HG03354 (cell line): ENCODE results near the gene GGT6.
"Not testable (repeated sequence)": the region's sequence is repeated elsewhere in the genome, so short reads cannot be mapped to it uniquely, and the experiment has no call there.

ENCODE experiments used
- ATAC-seq: cut with Tn5 transposase; IDR thresholded peaks from one replicate; pipeline ENCODE4 v1.9.1; 2021; ENCODE audit warnings: mild to moderate bottlenecking; ENCODE audit not compliant: unreplicated experiment, poor library complexity, severe bottlenecking

Gene GGT6

DNA sequence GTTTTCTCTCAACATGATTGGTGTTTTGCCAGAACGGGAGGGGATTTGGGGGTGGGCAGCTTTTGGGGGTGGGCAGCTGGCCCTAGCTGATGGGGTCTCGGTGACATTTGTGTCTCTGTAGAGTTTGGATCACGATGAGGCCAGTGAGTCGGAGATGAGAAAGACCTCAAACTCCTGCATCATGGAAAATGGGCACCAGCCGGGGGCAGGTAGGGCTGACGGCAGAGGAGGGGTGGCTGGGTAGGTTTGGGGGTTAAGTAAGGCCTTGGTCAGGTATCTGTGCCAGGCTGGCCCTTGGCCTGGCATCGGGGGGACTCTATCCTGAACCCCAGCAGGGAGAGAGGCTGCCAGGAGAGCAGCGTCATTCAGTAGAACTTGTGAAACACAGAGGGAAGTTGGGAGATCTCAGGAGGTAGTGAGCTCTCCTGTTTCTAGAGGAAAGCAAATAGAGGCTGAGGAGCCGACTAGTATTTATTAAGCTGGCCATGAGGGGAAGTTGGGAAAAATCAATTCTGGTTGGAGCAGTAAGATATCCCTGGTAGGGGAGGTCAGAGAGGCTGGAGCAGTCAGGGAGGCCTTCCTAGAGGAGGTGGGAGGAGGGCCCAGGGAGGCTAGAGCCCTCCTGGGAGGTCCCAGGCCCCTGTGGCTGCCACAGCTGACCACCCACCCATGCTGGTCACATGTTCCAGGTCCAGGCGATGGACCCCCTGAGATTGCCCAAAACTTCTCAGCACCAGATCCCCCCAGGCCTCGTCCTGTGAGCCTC lies 32.0 kb upstream of the GGT6 start:
- ATAC-seq, result no peak

DNA sequence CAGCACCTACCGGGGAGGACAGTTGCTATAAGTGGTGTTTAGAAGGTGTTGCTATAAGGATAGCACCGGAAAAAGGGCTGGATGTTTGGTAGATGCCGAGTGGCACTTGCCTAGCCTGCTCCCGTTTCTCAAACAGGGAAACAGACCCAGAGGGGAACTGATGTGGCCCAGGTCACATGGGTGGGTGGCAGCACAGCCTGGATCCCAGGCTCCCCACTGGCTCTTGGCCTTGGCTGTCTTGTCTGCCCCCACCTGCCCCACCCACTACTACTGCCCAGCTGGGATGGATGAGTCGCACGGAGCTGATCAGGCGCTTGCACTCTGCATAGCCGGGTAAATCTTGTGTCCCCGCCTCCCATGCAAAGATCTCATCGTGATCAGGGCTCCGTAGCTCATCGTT lies 31.2 kb upstream of the GGT6 start:
- no peak for ATAC-seq

DNA sequence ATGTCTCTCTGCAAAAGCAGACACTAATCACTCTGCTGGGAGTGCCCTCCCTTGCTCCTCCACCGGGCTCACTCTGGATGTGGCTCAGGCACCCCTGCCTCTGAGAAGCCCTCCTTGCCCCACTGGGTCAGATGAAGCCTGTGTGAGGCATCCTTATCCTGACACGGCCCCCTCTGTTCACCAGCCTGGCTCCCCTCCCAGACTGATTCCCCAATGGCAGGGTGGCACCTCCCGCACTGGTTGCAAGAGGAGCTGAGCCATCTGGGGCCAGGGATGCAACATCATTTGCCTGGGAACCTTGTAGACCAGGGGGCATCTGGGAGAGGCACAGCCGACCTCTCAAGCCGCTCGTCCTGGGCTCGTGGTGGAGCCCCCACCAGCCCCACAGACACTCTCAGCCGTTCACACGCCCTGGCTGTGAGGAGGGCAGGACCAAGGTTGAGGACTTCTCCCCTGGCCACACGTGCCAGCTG lies 30.6 kb upstream of the GGT6 start:
- ATAC-seq, result no peak

DNA sequence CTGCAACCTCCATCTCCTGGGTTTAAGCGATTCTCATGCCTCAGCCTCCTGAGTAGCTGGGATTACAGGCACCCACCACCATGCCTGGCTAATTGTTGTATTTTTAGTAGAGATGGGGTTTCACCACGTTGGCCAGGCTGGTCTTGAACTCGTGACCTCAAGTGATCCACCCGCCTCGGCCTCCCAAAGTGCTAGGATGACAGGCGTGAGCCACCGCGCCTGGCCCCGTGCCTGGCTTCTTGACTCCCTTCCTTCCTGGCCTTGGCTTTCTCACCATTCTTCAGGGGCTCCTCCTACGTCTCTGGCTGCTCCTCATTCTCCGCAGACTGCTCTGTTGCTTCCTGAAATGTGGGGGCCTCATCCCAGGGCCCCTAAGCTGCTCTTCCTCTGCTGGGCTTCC lies 29.7 kb upstream of the GGT6 start:
- ATAC-seq, result not testable (repeated sequence)

DNA sequence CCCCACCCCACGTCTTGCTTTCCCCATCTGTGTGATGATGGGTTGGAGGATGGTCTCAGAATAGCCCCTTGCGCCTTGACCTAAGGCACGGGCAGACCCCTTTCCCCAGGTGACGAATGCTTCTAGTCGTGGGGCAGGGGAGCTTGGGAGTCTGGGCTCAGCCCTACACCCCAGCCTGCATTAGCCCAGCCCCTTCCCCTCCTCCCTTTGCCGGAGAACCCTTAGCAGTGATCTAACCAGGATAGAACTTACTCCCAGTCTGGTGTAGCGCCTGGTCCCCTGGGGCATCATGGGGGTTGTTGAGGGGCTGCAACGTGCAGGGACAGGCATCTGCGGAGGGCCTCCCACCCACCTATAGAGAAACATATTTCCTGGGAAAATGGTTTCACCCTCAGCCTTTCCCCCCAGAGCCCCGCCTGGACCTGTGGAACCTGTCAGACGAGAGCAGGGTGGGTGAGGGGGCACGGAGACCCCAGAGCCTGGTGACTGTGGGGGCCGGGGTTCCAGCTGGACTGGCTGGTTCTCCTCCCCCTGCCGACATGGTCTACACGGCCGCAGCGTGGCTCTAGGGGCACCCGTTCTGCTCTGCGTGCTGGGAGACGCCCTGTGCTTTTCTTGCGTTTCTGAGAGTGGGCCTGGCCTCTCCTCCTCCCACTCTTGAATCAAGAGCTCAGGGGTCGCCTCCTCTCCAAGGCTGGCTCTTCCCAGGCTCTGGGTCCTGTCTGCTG lies 28.7 kb upstream of the GGT6 start:
- no peak for ATAC-seq

DNA sequence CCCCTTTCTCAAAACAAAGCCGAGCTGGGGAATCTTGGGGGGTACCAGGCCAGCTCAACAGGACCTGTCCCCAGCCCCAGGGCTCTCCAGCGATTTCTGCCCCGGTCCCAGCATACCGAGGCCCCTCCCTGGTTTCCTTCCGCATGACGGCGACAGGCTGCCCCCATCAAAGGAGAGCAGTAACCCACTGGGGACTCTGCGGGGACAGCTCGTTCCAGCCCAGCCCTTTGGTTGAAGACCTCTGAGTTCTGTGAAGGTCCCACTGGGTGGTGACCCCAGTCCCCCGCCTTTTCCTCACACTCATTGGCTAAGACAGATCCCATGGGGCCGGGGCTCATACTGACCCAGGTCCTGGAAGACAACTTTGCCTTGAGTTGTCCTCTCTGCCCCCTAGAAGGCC lies 28.0 kb upstream of the GGT6 start:
- no peak for ATAC-seq

DNA sequence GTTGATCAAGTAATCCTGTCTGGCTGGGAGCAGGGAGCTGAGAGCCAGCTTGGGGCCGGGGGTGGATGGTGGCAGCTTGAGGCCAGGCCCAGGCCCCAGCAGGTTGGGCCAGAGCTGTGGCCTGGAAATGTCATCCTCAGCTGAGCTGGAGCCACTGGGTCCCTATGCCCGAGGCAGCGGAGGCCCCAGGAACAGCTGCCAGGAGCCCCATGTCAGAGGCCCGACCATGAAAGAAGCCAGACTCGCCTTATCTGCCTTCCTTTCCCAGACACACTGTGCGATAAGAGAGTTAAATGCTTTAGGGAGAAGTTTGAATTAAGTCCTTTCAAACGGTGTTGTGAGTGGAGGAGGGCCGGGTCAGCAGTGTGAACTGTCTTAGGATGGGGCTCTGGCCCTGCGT lies 27.4 kb upstream of the GGT6 start:
- ATAC-seq, result no peak

DNA sequence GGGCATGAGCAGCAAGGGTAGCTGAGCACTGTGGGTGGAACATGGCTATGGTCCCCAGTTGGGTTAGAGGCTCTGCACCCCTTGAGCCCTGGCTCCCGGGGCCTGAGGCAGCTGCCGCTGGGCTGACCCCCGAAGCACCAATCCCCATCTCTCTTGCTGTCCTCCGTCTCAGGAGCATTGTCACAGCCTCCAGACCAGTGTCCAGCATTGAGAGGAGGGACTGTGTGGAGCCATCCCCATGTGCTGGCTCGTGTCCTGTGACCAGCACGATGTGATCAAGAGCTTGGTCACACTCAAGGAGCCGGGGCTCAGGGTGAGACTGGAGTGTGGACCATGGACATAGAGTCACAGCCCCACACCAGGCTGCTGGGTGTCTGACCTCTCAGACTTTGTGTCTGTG lies 26.8 kb upstream of the GGT6 start:
- no peak for ATAC-seq

DNA sequence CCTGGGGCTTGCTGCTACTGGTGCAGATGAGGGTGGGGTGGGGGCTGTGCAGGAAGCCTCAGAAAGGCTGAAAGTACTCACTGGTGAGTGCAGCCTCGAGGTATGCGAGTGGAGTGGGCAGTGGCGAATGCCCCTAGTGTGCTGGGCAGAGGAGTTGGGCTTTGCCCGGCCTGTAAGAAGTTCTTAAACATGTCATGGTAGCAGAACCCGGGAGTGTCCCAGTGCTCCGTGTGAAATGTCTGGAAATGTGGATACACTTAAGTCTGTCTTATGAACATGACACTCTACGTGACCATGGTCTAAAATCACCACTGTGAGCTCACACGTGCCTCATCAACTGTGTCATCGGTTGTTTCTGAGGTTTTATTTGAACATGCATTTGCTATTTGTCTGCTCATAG lies 25.7 kb upstream of the GGT6 start:
- no peak for ATAC-seq

DNA sequence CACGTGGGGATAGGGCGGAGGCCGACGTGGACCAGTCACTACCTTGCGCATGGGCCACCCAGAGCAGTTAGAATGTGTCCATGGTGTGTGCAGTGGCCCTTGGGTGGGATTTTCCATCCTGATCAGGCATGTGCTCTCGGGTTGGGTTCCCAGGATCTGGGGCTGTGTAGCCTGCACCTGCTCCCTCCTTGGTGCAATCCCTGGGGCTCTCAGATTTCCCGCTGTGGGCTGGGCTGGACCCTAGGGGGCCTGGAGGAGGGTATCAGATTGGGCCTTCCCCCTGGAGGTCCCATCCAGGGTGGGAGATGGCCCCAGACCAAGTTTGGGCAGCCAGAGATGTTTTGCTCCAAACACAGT lies 25.2 kb upstream of the GGT6 start:
- no peak for ATAC-seq

DNA sequence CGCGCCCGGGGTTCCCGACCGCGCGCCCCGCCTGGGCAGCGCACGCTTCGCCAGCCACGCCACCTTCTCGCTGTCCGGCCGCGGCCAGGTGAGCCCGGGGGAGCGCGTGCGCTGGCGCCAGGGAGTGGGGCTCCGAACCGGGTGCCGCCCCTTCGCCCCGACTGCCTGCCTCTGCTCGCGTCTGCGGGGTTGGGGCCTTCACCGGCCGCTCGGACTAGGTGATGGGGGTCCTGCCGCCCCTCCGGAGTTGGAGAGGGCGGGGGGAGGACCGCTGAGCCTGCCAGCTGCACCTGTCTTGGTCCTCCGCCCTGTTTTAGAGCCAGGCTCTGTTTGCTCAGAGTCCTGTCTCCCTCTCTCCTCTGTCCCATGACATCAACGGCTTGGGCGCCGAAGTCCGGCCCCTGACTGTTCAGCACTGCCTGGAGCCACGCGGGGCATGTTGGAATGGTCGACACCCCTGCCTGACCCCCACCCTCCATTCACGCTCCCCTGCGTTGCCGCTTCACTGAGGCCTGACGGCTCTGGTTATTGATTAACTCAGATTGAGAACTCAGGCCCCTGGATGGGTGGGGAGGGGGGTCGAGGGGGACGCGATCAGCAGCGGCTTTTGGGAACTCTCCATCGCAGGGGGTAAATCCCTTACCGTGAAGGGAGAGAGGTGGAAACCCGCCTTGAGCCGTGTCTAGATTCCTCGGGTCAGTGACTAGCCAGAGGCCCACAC lies 24.7 kb upstream of the GGT6 start:
- no peak for ATAC-seq

DNA sequence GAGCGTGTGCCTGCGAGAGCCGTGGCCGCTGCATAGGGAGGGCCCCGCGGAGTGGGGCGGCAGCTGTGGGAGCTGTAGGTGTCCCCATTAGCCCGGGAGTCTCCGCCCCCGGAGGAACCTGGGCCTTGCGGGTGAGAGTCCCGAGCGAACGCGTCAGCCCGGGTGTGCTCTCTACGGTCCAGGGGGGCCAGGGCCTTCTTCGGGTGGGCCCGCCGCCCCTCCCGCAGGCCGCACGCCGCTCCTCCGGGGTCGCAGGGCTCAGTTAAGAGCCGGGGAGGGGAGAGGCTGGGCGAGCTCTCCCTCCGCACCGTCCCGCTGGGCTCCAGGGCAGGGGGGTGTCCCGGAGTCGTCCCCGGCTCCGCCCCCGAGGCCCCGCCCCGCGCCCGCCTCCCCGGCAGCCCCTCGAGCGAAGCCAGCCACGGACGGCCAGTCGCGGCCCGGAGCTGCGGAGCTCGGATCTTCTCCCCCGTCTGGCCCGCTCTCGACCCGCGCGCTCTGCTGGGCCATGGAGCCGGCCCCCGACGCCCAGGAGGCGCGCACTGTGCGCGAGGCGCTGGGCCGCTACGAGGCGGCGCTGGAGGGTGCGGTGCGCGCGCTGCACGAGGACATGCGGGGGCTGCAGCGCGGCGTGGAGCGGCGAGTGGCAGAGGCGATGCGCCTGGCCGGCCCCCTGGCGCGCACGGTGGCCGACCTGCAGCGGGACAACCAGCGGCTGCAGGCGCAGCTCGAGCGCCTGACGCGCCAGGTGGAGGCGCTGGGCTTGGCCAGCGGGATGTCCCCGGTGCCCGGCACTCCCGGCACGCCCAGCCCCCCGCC lies 23.9 kb upstream of the GGT6 start, which contains the start of gene SMTNL2:
TSS of gene SMTNL2 (plus strand) at position 429 of the 816 bp plus-strand sequence. CDS start at position 506, 77 bp downstream.
- ATAC-seq, result no peak

DNA sequence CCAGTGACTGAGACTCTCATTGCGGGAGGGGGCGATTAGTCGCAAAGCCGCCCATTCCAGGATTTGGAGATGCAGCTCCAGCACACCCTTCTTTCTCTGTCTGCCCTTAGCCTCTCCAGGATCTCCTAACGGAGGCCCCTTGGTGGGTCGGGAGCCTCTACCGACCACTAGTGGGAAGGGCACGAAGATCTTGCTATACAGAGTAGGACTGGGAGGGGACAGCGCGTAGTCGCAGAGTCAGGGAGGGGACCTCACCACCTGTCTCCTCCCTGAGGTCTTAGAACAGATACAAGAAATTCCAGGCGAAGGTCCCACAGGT lies 23.4 kb upstream of the GGT6 start:
- no peak for ATAC-seq

DNA sequence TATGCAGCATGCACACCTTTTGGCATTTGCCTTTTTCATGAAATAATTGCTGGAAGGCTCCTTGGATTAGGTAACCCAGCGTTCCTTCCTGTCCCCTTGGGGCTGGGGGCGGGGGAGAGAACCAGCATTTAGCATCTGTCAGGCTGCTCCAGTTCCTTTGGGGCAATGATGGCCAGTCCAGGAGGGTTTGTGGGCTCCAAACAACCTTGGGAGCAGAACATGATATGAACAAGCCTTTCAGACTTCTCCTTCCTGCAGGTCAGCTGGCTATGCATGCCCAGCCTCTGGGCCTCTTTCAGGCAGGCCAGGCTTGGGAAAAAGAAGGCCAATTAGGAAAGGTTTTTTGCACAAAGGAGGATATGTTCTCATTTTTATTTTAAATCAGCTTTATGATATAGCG lies 22.8 kb upstream of the GGT6 start:
- ATAC-seq, result no peak

DNA sequence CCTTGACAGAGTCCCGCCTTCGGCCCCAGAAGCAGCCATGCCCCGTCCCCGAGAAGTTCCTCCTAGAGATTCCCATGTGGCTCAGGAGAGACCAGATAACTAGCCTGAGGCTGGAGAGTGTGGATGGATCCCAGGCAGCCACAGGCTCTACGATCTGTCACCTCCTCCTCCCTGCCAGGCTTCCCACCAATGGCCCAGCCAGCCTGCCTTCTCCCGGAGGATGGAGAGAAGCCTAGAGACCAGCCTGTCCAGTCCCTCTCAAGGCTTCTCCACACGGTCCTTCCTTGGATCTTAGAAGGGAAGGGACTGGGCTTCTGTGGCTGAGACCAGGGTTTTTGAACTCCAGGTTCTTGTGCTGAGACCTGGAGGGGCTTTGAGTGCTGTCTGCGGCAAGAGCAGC lies 22.3 kb upstream of the GGT6 start:
- ATAC-seq, result no peak

DNA sequence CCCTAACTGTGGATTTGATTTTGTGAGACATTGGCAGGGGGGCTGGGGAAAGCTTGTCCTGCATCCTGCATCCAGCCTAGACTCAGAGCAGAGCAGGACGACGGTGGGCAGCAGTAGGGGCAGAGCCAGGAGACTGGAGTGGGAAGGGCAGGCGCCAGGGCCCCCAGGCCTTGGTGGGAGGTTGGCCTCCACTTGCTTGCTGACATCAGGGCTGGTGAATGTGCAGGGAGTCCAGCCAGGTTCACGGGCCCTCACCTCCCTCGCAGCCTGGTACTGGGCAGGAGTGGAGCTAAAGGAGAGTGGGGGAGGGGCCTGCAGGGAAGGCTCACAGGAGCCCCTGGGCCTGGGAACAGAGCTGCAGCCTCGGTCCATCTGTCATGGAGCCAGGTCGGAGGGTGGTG lies 21.7 kb upstream of the GGT6 start:
- ATAC-seq, result no peak

DNA sequence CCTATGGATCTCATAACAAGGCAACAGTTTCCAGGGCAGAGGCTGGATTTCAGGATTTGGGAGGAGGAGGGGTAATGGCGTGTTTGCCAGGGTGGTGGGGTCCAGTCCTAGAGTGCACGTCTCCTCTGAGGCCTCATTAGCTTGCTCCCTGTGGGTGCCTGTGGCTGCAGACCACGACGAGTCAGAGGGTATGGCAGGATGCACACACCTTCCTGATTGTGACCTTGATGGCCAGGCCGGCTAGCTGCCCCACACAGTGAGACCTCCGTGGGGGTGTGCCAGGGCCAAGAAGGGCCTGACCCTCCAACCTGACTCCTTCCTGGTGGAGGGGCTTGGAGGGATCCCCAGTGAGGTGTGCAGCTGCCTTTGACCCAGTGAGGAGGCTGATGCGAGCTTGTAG lies 19.9 kb upstream of the GGT6 start:
- ATAC-seq, result no peak

DNA sequence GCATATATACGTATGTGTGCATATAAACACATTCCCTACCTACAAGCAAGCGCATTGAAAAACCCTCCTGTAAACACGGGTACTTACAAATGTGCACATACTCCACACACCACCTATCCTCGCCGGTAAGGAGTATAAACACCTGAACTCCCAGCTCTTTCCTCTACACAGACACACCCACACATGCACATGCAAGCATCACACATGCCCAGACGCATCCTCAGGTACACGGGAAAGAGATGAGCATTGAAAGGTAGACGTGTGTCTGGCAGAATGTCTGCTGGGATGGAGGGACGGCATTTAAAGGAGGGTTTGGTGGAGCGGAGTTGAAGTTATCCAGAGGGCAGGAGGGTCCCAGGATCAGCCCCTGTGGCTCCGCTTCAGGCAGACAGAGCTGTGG lies 19.3 kb upstream of the GGT6 start:
- no peak for ATAC-seq

DNA sequence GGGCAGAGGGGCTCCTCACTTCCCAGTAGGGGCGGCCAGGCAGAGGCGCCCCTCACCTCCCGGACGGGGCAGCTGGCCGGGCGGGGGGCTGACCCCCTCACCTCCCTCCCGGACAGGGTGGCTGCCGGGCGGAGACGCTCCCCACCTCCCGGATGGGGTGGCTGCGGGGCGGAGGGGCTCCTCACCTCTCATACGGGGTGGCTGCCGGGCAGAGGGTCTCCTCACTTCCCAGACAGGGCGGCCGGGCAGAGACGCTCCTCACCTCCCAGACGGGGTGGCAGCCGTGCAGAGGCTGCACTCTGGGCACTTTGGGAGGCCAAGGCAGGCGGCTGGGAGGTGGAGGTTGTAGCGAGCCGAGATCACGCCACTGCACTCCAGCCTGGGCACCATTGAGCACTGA lies 18.0 kb upstream of the GGT6 start:
- ATAC-seq, result not testable (repeated sequence)

DNA sequence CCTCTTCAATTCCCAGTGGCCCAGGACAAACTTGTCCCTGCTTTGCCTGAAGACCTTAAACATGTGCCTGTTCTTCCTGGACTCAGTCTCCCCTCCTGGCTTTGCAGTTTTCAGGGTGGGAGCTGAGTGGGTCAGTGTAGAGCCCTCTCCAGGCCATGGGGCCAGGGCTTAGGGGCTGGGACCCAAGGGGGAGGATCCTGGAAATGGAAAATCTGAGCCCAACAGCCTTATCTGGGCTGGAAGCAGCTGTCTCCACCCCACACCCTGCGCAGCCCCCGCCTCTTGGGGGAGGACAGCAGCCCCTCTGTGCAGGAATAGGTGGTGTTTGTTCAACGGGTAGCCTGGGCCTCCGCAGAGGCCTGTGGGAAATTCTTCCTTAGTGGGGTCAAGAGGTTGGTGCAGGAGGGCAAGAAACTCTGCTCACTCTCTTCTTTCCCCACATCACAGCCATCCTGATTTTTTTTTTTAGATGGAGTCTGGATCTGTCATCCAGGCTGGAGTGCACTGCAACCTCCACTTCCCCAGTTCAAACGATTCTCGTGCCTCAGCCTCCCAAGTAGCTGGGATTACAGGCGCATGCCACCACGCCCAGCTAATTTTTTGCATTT lies 17.1 kb upstream of the GGT6 start:
- no peak for ATAC-seq
